Activated CD4-positive, alpha-beta T cell treated with anti-CD3 and anti-CD28 coated beads, Interleukin-2, amount 50 U/mL, for 24 hours (primary cell): Measurements from ENCODE around the gene TELO2.
"Not testable (repeated sequence)": the region's sequence is repeated elsewhere in the genome, so short reads cannot be mapped to it uniquely, and the experiment has no call there.

Source experiments
- DNase-seq, 2 donors: peaks; one replicate each; pipeline ENCODE4 v3.0.0-alpha.2; 2020; ENCODE audit warnings: low read depth in 1 of 2, low spot score in 1 of 2

The TELO2 gene

DNA sequence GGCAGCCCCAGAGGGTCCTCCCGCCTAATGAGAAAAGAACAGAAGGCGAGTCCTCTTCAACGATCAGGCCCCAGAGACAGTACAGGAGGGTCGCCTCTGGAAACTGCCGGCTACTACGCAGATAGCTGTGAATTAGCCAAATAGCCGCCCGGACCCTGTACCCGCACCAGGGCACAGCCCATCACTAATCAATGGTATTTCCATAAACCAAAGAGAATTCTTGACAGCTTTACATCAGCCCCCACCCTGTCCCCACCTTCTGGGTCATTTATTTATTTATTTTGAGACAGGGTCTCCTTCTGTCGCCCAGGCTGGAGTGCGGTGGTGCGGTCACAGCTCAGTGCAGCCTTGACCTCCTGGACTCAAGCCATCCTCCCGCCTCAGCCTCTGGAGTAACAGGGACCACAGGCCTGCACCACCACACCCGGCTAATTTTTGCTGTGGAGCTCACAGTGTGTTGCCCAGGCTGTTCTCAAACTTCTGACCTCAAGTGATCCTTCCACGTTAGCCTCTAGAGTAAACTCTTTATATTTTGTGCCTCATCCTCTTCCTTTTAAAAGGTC lies 17.5 kb upstream of the TELO2 start:
- no peak for DNase-seq

DNA sequence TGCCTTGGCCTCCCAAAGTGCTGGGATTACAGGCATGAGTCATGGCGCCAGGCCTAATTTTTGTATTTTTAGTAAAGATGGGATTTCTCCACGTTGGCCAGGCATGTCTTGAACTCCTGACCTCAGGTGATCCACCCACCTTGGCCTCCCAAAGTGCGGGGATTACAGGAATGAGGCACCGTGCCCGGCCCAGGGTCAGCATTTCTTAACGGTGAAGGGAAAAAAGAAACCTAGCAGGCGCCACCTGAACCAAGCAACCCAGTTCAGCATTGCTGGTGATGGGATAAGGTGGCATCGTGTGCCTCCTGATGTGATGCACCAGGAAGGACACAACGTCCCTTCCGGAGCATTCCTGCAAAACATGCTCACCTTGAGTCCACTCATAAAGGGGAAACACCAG lies 16.1 kb upstream of the TELO2 start:
- DNase-seq, result no peak

DNA sequence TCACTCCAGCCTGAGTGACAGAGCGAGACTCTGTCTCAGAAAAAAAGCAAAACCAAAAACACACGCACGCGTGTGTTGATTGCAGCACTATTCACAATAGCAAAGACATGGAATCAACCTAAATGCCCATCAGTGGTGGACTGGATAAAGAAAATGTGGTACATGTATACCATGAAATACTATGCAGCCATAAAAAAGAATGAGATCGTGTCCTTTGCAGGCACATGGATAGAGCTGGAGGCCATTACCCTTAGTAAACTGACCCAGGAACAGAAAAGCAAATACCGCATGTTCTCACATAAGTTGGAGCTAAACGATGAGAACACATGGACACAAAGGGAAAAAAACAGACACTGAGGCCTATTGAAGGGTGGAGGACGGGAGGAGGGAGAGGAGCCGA lies 14.2 kb upstream of the TELO2 start:
- DNase-seq, result not testable (repeated sequence)

DNA sequence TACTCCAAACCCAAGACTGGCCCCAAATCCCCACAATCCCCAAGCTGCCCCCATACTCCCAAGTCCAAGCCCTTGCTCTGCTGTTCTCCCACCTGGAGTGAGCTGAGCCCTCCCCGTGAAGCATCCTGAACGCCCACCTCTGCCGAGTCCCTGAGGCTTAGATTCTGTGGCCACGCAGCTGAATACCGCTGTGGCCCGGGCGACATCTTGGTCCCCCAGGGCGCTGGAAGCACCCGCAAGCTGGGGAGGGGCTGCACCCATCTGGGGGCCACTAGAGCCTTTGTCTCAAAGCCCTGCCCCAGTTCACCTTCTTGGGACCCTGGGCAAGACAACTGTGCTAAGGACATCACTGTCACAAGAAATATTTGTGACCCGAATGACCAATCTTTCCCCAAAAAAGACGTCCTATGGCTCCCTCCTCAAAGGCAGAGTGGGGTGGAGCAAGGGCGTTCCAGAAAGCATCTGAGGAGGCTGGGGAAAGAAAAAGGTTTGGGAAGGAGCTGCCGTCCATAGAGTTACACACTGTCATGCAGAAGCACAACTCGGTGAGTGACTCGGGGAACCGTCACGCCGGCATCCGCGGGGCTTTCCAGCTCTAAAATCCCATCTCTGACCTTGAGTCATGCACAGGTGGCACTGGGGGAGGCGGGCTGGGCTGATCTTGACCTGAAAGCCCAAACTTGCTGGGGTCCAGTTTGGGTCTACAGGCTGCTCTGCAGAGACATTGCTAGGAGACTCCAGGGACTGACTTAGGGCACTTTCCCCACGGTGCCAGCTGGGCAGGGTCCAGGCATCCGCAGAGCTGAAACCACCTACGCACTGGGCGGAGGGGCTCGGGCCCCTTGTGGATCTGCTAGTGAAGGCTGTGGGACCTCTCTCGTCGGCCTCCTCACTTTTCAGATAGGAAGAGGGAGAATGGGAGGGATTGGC lies 11.0 kb upstream of the TELO2 start:
- no peak for DNase-seq

DNA sequence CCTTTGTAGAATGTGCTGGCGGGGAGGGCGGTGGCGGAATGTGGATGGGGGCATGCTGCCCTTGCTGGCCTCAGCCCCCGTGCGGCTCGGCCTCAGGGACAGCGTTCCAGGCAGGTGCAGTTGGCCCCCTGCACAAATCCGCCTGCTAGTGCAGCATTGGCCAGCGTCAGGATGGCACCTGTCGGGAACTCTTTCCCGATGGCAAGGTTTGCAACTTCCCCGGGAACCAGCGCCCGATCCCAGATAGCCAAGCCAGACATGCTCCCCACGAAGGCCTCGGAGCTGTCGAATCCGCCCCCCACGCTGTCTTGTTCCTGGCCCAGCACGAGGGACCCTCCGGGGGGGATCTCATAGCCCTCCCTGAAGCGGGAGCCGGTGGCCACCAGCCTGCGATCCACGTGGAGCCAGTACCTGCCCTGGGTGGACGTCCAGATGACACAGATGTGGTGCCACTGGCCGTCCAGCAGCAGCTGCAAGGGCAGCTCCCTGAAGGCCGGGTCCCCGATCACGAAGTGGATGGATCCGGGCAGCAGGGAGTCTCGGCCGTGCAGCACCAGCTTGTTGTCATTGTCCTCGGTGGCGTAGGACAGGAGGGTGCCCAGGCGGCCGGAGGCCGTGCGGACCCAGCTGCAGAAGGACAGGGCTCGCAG lies 7.2 kb upstream of the TELO2 start:
- no peak for DNase-seq

DNA sequence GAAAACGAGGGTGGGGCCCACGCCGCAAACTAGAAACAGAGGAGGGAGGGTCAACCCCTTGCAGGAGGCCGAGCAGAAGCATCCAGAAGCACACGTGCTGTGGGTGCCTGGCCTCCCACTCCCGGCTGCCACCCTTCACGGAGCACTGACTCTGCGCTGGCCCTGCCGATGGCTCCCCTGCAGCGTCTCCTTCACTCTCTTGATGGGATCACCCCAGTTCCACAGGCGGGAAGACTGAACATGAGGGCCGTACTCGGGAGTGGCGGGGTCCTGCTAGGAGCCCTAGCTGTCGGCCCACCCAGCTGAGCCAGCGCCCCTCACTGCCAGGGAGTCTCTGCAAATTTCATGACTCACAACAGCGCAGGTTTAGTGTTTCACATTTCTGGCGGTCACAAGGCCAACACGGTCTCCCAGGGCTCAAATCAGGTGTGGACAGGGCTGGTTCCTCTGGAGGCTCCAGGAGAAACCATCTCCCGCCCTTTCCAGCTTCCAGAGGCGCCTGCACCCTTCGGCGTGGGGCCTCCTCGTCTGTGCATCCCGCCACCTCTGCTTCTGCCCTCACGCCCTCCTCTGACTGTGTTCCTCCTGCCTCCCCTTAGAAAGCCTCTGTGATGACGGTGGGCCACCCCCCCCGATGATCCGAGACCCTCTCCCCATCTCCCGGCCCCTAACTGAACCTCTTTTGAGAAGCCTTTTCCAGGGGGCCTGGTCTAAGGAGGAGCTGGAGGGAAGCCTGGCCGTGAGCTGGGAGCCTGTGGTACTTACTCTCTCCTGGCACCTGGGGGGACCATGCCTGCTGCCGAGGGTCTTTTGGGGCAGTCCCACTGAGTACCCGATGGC lies 6.4 kb upstream of the TELO2 start:
- DNase-seq, result no peak

DNA sequence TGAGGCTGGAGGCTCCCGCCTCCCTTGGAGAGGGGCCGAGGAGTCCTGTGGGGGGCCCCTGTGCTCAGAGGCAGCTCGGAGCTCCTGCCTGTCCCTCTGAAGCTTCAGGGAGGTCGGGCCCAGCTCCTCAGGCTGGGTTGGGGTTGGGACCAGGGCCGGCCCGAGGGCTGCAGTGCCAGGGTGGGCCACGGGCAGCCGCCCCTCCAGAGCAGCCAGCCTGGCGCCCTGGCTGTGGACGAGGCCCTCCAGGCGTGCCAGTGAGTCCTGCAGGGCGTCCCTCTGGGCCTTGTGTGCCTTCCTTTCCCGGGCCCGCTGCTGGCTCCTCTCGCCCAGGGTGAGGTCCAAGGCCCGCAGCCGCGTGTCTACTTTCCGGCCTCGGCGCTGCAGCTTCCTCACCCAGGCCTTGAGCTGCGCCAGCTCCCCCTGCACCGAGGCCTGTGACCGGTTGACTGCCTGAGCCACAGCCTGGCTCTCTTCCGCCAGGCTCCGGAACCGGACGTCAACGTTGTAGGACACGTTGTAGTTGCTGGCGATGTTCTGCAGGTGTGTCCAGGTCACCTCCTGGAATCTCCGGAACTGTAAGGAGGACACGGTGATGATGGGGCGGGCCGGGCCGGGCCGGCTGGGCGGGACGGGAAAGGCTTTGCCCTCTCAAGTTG lies 5.6 kb upstream of the TELO2 start:
- no peak for DNase-seq

DNA sequence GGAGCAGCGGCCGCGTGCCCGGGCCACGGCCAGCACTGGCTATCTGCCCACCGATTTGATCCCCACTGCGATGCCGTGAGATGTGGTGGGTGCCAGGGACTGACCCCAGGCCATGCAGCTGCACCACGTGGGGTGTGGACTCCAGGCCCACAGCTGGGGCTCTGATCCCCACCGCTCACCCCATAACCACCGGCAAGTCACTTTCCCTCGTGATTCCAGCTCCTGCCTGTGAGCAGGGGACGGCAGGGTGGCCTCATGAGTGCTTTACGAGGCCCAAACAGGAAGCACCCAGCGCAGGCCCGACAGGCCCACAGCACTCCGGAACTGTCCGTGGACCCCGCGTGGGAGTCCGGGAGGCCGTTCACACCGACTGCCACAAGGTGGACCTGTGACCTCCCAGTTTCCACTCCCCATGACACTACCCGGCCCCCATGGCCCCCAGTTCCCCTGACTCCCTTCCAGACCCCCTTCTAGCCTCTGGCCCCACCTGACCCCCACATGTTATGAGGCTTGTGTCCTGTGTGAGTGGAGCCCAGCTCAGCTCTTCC lies 5.0 kb upstream of the TELO2 start:
- DNase-seq, result no peak

DNA sequence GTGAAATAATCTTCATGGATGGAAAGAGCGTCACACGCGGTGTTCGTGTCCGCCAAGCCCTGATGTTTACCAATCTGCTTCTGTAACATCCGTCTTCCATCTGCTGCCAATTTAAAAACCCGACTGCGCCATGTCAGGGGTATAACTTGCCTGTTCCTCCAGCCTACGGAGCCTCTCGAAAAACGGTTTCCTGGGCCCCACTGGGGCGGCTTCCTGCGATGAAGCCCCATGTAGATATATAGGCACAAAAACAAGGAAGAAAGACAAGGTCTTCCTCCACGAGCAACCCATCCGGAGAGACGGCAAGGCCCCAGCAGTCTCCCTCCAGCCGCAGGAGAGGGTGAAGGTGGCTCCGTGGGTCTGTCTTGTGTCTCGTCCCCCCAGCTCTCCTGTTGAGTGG lies 4.5 kb upstream of the TELO2 start, which contains the start of gene PTX4:
Gene PTX4, minus strand, starts transcription at position 326 of the 400 bp plus-strand sequence. Its CDS starts 35 bp downstream, at position 291.
- DNase-seq, result no peak

DNA sequence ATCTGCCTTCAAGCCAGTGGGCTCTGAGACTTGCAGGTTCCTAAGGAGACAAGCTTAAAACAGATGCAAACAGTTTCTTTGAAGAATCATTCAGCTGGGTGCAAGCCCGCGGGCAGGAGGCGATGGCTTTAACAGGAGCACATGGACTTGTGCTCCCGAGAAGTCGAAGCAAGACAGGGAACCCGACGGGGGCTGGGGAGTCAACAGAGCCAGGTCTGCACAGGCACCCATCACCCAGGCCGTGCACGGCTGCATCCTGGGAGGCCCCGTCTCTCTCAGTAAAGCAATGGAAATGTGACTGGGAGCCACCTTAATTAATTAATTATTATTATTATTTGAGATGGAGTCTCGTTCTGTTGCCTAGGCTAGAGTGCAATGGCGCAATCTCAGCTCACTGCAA lies 4.1 kb upstream of the TELO2 start:
- DNase-seq, result no peak

DNA sequence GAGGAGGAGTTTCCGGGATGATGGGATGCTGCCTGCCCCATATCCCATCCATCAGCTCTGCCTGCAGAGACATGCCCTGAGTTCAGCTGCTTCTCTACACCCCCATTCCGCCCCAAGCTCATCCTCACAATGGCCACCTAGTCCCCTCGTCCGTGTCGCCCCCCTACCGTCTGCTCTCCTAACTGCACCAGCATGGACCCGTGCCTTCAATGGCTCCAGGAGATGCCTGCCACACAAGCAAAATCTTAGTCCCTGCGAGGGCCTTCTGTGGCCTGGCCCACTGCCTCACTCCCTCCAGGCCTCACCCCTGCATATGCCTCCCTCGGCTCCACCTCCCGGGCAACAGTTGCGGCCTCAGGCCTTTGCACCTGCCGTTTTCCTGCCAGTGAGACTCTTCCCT lies 1.8 kb upstream of the TELO2 start:
- DNase-seq, result no peak

DNA sequence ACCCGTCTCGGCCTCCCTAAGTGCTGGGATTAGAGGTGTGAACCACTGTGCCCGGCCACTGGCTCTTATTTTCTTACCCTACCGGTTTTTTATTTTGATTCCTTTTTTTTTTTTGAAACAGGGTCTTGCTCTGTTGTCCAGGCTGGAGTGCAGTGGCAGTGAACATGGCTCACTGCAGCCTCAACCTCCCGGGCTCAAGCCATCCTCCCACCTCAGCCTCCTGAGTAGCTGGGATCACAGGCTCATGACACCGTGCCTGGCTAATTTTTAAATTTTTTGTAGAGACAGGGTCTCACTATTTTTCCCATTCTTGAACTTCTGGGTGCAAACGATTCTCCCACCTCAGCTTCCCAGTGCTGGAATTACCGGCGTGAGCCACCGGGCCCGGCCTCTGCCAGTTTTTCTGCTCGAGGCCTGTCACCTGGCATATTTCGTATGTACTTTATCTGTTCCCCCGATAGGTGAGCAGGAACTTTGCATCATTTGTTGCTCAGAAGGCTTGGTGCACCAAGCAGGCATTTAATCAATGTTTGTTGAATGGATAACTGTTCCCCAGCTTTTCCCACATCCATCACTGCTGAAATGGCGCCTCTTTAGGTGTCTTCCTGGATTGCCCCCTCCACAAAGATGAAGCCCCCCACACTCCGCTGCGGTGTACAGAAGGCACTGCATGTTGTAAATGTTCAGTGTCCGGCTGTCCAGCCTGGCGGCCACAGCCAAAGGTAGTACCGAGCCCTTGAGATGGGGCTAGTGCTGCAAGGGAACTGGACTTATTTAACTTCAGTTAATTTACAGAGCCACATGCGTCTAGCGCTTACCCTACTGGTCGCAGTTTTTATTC lies 858 bp upstream of the TELO2 start:
- DNase-seq, result no peak

DNA sequence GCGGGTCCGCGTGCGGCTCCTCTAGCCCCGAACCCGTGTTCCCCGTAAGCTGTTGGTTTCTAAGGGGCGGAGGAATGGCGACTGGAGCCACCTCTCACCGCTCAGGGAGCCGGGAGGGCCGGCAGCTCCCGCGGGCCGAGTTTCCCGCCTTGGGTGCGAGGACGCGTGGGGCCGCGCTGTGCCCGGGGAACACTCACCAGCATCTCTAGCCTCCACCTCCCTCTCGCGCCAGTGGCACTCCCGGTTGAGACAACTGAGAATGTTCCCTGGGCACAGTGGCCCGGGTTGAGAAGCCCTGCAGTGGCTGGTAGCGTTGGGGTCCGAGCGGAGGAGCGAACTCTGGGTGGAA lies 560 bp downstream of the TELO2 start:
- DNase-seq, result no peak

DNA sequence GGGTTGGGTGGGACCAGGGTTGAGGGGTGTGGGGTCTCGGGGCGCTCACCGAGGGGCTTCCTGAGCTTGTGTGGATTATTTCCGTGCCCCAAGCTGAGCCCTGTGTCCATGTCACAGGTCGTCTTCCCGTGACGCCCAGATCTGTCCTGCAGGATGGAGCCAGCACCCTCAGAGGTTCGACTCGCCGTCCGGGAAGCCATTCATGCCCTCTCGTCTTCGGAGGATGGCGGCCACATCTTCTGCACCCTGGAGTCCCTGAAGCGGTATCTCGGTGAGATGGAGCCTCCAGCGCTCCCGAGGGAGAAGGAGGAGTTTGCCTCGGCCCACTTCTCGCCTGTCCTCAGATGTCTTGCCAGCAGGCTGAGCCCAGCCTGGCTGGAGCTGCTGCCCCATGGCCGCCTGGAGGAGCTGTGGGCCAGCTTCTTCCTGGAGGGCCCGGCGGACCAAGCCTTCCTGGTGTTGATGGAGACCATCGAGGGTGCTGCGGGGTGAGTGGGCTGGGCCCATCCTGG lies 1.0 kb downstream of the TELO2 start:
- no peak for DNase-seq

DNA sequence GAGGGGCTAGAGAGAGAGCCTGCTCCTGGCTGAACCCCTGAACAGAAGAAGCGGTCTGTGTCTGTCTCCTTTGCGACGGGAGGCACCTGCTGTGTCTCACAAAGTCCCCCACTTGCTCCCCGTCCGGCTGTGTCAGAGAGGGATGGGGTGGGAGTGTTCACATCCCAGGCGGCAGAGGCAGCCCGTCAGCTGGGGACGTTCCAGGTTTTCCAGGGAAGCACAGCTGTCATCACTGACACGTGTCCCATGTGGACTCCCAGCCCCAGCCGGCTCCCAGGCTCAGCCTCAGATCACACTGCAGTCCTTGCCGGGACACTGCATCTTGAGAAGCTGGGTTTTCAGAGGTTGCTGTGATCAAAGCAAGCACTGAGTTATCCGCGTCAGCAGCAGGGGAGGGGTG lies 1.6 kb downstream of the TELO2 start:
- no peak for DNase-seq

DNA sequence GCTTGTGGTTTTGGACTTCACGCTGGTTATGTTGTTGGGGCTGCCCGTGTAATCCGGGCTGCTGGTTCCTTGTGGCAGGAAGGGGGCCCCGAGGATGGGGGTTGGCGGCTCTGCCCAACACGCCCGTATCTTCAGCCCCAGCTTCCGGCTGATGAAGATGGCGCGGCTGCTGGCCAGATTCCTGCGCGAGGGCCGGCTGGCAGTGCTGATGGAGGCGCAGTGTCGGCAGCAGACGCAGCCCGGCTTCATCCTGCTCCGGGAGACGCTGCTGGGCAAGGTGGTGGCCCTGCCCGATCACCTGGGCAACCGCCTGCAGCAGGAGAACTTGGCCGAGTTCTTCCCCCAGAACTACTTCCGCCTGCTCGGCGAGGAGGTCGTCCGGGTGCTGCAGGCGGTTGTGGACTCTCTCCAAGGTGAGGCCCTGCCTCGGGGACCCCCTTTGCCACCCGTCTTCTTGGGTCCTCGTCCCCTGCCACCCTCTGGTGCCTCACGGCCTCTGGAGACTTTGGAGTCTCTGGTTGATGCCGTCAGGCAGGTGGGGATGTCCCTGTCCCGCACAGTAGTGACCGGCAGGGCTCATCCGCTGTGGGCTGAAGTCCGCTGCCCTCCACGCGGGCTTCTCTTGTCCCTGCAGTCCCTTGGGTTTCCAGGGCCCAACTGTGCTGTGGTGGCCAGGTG lies 2.2 kb downstream of the TELO2 start:
- no peak for DNase-seq

DNA sequence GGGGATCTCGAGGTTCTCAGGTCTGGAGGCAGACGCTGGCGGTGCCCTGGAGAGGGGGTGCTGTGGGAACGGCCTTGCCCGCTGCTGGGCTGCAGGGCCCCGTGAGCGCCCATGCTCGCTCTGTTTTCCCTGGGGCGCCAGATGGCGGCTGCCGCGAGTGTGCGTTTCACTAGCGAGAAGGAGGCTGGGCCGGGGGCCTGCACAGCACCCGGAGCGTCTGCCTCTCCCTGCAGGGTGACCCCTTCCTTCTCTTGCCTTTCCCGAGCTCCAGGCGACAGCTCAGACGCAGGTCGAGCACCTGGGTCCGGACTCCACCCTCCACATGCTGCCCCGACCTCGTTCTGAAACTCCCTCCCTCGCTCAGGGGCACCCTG lies 2.7 kb downstream of the TELO2 start:
- DNase-seq, result no peak

DNA sequence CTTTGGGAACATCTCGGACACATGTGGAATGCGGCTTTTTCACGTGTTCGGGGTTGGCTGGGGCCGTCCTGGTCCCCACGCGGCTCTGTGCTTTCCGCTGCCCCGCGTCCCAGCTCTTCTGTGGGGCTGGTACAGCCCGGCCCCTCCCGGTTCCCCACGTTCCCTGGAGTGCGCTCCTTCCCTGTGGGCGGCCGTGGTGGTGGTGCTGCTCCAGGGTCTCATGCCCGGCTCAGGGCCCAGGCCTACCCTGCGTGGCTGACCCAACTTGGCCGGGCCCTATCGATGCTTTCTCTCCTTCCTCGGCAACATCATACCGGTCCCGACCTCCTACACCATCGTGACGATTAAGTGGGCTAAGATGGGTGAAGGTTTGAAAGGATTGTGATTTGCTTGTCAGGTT lies 3.3 kb downstream of the TELO2 start:
- DNase-seq, result no peak

DNA sequence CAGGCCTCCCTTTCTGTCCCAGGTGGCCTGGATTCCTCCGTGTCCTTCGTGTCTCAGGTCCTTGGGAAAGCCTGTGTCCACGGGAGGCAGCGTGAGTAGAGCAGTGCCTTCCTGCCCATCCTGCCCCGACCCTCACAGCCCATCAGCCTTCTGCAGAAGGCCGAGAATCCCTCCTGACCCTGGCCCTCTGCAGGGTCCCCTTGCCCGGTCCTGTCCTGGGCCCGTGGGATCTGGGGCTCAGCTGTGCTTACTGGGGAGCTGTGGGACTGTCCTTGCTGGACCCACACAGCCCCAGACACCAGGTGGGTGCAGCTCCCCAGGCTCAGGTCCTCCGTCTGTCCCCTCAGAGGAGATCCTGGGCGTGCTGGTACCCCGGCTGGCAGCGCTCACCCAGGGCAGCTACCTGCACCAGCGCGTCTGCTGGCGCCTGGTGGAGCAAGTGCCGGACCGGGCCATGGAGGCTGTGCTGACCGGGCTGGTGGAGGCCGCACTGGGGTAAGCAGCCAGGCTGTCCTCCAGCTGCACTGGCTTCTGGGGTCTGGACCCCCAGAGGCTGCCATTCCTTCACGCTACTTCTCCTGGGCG lies 3.9 kb downstream of the TELO2 start:
- no peak for DNase-seq
